Measurements from ENCODE around the gene FGF19. TPM values are rescaled to one million over a fixed set of nuclear protein-coding genes. Genes with fewer than 3 reads are reported as not detected.

FGF19 gene
- total RNA-seq, 1 experiment from 2014 or later: 7.4 TPM

- Histone ChIP-seq H3K9ac (ENCODE audit: extremely low read depth, insufficient read length, low read length) (no peak overlapping the region), H2BK12ac (ENCODE audit: insufficient read length, low read depth, low read length) (no peak overlapping the region), H4K5ac (ENCODE audit: insufficient read length, low read depth, low read length) (no peak overlapping the region), H4K91ac (ENCODE audit: insufficient read length, low read depth, low read length) (no peak overlapping the region), H2BK120ac (ENCODE audit: low read depth, low read length, poor library complexity, severe bottlenecking) (no peak overlapping the region), H3K4me1 (ENCODE audit: insufficient read depth, low read length) (no peaks in the 10 kb centered on the region; the same call in 1 of the 2 replicates), H3K23me2 (ENCODE audit: insufficient read length, low read depth, low read length, poor library complexity, severe bottlenecking) (peaks cover 8% of the 10 kb centered on the region), H2BK5ac (ENCODE audit: insufficient read length, low read length) (no peak overlapping the region), H3K79me1 (ENCODE audit: insufficient read depth, low read depth, low read length, poor library complexity, severe bottlenecking) (peaks cover 14% of the 10 kb centered on the region), H3K27ac (ENCODE audit: insufficient read length, low read depth, low read length) (no peak overlapping the region), H4K20me1 (ENCODE audit: control insufficient read depth, insufficient read depth, insufficient read length) (no peaks in the 10 kb centered on the region), H3K4ac (ENCODE audit: low read depth, low read length) (no peak overlapping the region), H3K14ac (ENCODE audit: insufficient read depth, low read length) (no peak overlapping the region), H3K9me3 (ENCODE audit: control insufficient read depth, low read depth, low read length) (no peaks in the 10 kb centered on the region), H2AK5ac (ENCODE audit: insufficient read length, low read length) (no peak overlapping the region), H3T11ph (ENCODE audit: low read length) (no peak overlapping the region), H3K27me3 (ENCODE audit: insufficient read depth, low read length) (no peaks in the 10 kb centered on the region), H3K79me2 (ENCODE audit: insufficient read depth, low read length) (peaks cover 10% of the 10 kb centered on the region; the same call in 1 of the 2 replicates), H2BK20ac (ENCODE audit: low read depth, low read length, poor library complexity, severe bottlenecking) (no peak overlapping the region), H3K56ac (ENCODE audit: insufficient read length, low read depth, low read length) (no peak overlapping the region), H3K4me2 (ENCODE audit: insufficient read depth, insufficient read length, low read length) (no peak overlapping the region), H2AFZ (ENCODE audit: low read length) (no peak overlapping the region), H2BK15ac (ENCODE audit: low read depth, low read length) (no peak overlapping the region), H4K8ac (replicated peaks; ENCODE audit: insufficient read length, low read depth, low read length) (no peak overlapping the region), H3K18ac (ENCODE audit: insufficient read length, low read depth, low read length) (no peak overlapping the region), H3K23ac (ENCODE audit: insufficient read length, low read depth, low read length) (no peak overlapping the region)
- no peak for DNase-seq
- Mint-ChIP-seq H3K27me3 (ENCODE audit: low read depth) (no peaks in the 10 kb centered on the region), H3K27ac (no peak overlapping the region), H3K4me1 (peaks cover 10 to 19% of the 10 kb centered on the region in 2 experiments), H3K4me3 (no peak overlapping the region), H3K9me3 (no peaks in the 10 kb centered on the region), H3K36me3 (ENCODE audit: insufficient read depth in 1 of 3, low read depth in 3 of 3) (peaks cover 6 to 47% (median 39%) of the 10 kb centered on the region in 3 experiments; a peak in 6 of 7 replicates)
- TF ChIP-seq, protein P1, sequence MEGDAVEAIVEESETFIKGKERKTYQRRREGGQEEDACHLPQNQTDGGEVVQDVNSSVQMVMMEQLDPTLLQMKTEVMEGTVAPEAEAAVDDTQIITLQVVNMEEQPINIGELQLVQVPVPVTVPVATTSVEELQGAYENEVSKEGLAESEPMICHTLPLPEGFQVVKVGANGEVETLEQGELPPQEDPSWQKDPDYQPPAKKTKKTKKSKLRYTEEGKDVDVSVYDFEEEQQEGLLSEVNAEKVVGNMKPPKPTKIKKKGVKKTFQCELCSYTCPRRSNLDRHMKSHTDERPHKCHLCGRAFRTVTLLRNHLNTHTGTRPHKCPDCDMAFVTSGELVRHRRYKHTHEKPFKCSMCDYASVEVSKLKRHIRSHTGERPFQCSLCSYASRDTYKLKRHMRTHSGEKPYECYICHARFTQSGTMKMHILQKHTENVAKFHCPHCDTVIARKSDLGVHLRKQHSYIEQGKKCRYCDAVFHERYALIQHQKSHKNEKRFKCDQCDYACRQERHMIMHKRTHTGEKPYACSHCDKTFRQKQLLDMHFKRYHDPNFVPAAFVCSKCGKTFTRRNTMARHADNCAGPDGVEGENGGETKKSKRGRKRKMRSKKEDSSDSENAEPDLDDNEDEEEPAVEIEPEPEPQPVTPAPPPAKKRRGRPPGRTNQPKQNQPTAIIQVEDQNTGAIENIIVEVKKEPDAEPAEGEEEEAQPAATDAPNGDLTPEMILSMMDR (conservative IDR thresholded peaks at IDR 0.05): no peak
- WGBS (ENCODE audit: extremely low coverage, insufficient read length, low lambda C conversion rate): no CpG with 5 or more reads among the region's 10 CpGs
Observed at GRCh38 chr11:69671734-69672465, 31.9 kb downstream of the FGF19 start.
